Cardiac fibroblast (primary cell): ENCODE data around the gene SAPCD2.

Experiments
- DNase-seq, 2 donors: peaks; one replicate each; pipeline versions ENCODE4 v3.0.0 to v3.0.0-alpha.2; 2010; ENCODE audit warnings: low read depth in 2 of 2
- H3K4me3 ChIP-seq, 2 donors: replicated peaks in 1 of 2; 1 replicate in 1 of 2; 2 replicates in 1 of 2; pipeline ENCODE4 v1.5.1; 2011; ENCODE audit warnings: low read depth in 2 of 2, low read length in 2 of 2, mild to moderate bottlenecking in 2 of 2, moderate library complexity in 1 of 2
- TF ChIP-seq, protein P1 (sequence below): IDR thresholded peaks from one replicate; pipeline ENCODE4 v1.5.1; 2011; ENCODE audit warnings: low read depth, mild to moderate bottlenecking, low read length, inconsistent platforms

The SAPCD2 gene

DNA sequence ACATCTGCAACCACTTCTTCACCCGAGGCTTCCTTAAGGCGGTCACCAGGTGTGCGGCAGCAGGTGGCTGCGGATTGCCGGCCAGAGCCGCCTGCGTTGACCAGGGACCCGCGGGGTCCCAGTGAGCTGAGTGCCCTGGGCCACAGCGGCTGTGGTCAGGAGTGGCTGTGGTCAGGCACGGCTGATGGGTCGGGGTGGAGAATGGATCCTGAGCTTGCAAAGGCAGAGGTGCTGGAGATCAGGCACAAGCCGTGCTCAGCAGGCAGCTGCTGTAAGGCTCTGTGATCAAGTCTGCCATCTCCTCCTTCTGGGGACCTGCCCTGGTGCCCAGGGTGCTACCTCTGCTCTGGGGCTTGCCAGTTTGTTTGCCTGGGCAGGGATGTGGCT lies 9.0 kb upstream of the SAPCD2 start:
- no peak overlapping the region for H3K4me3 ChIP-seq
- DNase-seq = no peak
- TF ChIP-seq, protein P1, sequence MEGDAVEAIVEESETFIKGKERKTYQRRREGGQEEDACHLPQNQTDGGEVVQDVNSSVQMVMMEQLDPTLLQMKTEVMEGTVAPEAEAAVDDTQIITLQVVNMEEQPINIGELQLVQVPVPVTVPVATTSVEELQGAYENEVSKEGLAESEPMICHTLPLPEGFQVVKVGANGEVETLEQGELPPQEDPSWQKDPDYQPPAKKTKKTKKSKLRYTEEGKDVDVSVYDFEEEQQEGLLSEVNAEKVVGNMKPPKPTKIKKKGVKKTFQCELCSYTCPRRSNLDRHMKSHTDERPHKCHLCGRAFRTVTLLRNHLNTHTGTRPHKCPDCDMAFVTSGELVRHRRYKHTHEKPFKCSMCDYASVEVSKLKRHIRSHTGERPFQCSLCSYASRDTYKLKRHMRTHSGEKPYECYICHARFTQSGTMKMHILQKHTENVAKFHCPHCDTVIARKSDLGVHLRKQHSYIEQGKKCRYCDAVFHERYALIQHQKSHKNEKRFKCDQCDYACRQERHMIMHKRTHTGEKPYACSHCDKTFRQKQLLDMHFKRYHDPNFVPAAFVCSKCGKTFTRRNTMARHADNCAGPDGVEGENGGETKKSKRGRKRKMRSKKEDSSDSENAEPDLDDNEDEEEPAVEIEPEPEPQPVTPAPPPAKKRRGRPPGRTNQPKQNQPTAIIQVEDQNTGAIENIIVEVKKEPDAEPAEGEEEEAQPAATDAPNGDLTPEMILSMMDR = no peak

- peak overlapping the region; percentile 70 to 87 for H3K4me3 ChIP-seq
- no peak for DNase-seq
- TF ChIP-seq, protein P1 = no peak
These were observed 8.5 kb upstream of the SAPCD2 start for GRCh38 chr9:137078701-137079400.

DNA sequence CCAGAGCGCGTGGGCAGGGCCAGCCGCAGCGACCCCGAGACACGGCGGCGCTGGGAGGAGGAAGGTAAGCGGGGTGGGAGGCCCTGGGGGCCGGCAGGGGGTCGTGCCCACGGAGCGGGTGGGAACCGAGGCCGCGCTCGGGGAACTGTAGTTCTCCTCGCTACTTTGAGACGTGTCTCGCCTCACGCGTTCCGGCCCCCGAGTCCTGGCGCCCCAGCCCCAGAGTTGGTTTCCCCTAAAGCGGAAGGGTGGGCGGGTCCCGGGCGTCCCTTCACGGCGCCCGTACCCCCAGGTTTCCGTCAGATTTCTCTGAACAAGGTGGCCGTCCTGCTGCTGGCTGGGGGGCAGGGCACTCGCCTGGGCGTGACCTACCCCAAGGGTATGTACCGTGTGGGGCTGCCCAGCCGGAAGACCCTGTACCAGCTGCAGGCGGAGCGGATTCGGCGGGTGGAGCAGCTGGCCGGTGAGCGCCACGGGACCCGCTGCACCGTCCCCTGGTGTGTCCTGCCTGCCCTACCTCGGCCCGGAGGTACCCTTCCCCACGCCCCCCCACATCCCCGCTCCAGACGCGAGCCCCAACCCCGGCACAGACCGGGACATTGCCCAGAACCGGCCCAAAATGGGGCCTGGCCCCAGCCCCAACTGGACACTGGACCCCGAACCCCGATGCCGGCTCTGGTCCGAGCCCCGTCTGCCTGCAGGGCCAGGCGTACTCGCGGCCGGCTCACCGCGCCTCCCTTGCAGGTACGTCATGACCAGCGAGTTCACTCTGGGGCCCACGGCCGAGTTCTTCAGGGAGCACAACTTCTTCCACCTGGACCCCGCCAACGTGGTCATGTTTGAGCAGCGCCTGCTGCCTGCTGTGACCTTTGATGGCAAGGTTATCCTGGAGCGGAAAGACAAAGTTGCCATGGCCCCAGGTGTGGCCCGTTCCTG lies 7.7 kb upstream of the SAPCD2 start:
- TF ChIP-seq, protein P1 = no peak
- no peak for DNase-seq
- peak overlapping the region; percentile 70 to 87 for H3K4me3 ChIP-seq

GRCh38 chr9:137077010-137077747 lies 6.8 kb upstream of the SAPCD2 start, which contains the start of gene UAP1L1:
Gene UAP1L1, plus strand, starts transcription at chr9:137077517. Its CDS starts 16 bp downstream, at chr9:137077533.
- TF ChIP-seq, protein P1 = no peak
- peak within 1 kb of the TSS; percentile 70 to 87 for H3K4me3 ChIP-seq

GRCh38 chr9:137076636-137077009 lies 6.3 kb upstream of the SAPCD2 start:
- DNase-seq = no peak
- TF ChIP-seq, protein P1 = no peak
- H3K4me3 ChIP-seq = peak overlapping the region; percentile 31 to 36

More at GRCh38 chr9:137077010-137077747, 6.8 kb upstream of the SAPCD2 start, which contains the start of gene UAP1L1:
- peak; percentile 39 to 73 for DNase-seq

DNA sequence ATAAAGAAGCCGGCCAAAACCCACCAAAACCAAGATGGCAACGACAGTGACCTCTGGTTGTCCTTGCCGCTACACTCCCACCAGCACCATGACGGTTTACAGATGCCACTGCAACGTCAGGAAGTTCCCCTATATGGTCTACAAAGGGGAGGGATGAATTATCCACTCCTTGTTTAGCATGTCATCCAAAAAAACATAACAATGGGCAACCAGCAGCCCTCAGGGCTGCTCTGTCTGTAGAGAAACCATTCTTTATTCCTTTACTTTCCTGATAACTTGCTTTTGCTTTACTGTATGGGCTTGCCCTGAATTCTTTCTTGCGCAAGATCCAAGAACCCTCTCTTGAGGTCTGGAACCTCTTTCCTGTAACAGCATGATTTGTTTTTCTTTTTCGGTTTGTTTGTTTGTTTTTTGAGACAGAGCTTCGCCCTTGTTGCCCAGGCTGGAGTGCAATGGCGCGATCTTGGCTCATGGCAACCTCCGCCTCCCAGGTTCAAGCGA lies 5.0 kb upstream of the SAPCD2 start:
- TF ChIP-seq, protein P1 = no peak
- DNase-seq = no peak
- H3K4me3 ChIP-seq = no peak overlapping the region
